GM20000 (cell line): ENCODE measurements around the gene ATP1A3.

Experiments
- DNase-seq: peaks from one replicate; pipeline ENCODE4 v3.0.0; 2012; ENCODE audit warnings: low spot score
- CTCF ChIP-seq: IDR thresholded peaks from 2 replicates; pipeline ENCODE4 v1.5.1; 2012; ENCODE audit warnings: mild to moderate bottlenecking, control low read depth; ENCODE audit errors: extremely low read depth, missing control alignments

The ATP1A3 gene

GRCh38 chr19:41933693-41934426 is 60.2 kb downstream of the ATP1A3 start:
- no peak for TF ChIP-seq CTCF
- DNase-seq = no peak

GRCh38 chr19:41932720-41933332 is 61.2 kb downstream of the ATP1A3 start:
- DNase-seq = no peak
- no peak for TF ChIP-seq CTCF

GRCh38 chr19:41932259-41932719 is 61.7 kb downstream of the ATP1A3 start:
- TF ChIP-seq CTCF = no peak

GRCh38 chr19:41930926-41931592 is 63.0 kb downstream of the ATP1A3 start:
- TF ChIP-seq CTCF = no peak
- no peak for DNase-seq

More at GRCh38 chr19:41932259-41932719, 61.7 kb downstream of the ATP1A3 start:
- no peak for DNase-seq

GRCh38 chr19:41930322-41930722 is 63.7 kb downstream of the ATP1A3 start:
- no peak for DNase-seq
- TF ChIP-seq CTCF = no peak

- no peak for DNase-seq
- TF ChIP-seq CTCF = no peak
Measured at GRCh38 chr19:41929536-41930071, 64.4 kb downstream of the ATP1A3 start.
